SK-N-SH (cell line): Measurements from ENCODE around the gene HSD17B11. TPM values are rescaled to one million over a fixed set of nuclear protein-coding genes. Genes with fewer than 3 reads are reported as not detected.

Experiments used
- CTCF ChIA-PET: fragments of 300-600, 350-600 bp; formaldehyde crosslinking; extraction: SDS; loops from one replicate; lab custom pipeline; 2021; lab: Yijun Ruan, JAX
- POLR2A ChIA-PET: fragments of 350-600 bp; sonication (Branson Sonifier 250); formaldehyde crosslinking; extraction: SDS; loops from one replicate; lab custom pipeline; 2020; ENCODE audit warnings: antibody characterized with exemption, inconsistent platforms; lab: Yijun Ruan, JAX
- DNase-seq: peaks from one replicate; pipeline ENCODE4 v3.0.0; 2012
- H2AFZ ChIP-seq: fragments of 200-600 bp; sonication (generic); 2 replicates; pipeline ENCODE4 v1.8.1; 2016; ENCODE audit warnings: antibody characterized with exemption, mild to moderate bottlenecking, low read depth
- H3F3A ChIP-seq: fragments of 200-600 bp; sonication (generic); replicated peaks from 2 replicates; pipeline ENCODE3; 2016; ENCODE audit warnings: antibody characterized with exemption, mild to moderate bottlenecking; ENCODE audit not compliant: insufficient read depth
- H3K27ac ChIP-seq, 2 experiments: fragments of 200-500 bp in 1 of 2; fragments of 200-600 bp in 1 of 2; sonication (Bioruptor generic) in 1 of 2; sonication (generic), shearing (Covaris generic) in 1 of 2; 2 replicates each; pipeline versions ENCODE4 v1.5.1 to v1.6.1; 2014 to 2016; ENCODE audit warnings: low read depth in 2 of 2, inconsistent platforms in 1 of 2, low read length in 1 of 2, mild to moderate bottlenecking in 1 of 2, mixed read lengths in 1 of 2
- H3K27me3 ChIP-seq: fragments of 200-600 bp; sonication (generic), shearing (Covaris generic); 2 replicates; pipeline ENCODE4 v1.6.1; 2016; ENCODE audit warnings: mixed run types; ENCODE audit not compliant: insufficient read depth
- H3K36me3 ChIP-seq, 2 experiments: fragments of 200-500 bp in 1 of 2; fragments of 200-600 bp in 1 of 2; sonication (Bioruptor generic) in 1 of 2; sonication (generic) in 1 of 2; replicated peaks in 1 of 2; 2 replicates each; pipeline versions ENCODE3 to v1.5.1; 2014 to 2016; ENCODE audit warnings: low read length in 1 of 2, mild to moderate bottlenecking in 1 of 2; ENCODE audit not compliant: insufficient read depth in 2 of 2, control insufficient read depth in 1 of 2
- H3K4me1 ChIP-seq, 2 experiments: fragments of 200-500 bp in 1 of 2; fragments of 200-600 bp in 1 of 2; sonication (Bioruptor generic) in 1 of 2; sonication (generic), shearing (Covaris generic) in 1 of 2; 2 replicates each; pipeline versions ENCODE4 v1.5.1 to v1.6.1; 2014 to 2016; ENCODE audit warnings: low read depth in 1 of 2, low read length in 1 of 2, mixed run types in 1 of 2; ENCODE audit not compliant: insufficient read depth in 2 of 2, control insufficient read depth in 1 of 2
- H3K4me2 ChIP-seq: fragments of 200-600 bp; sonication (generic), shearing (Covaris generic); 2 replicates; pipeline ENCODE4 v1.6.1; 2017; ENCODE audit warnings: mixed run types
- H3K4me3 ChIP-seq, 2 experiments: fragments of 200-500 bp in 1 of 2; fragments of 200-600 bp in 1 of 2; sonication (Bioruptor generic) in 1 of 2; sonication (generic), shearing (Covaris generic) in 1 of 2; 2 replicates each; pipeline versions ENCODE4 v1.5.1 to v1.8.1; 2014 to 2016; ENCODE audit warnings: low read depth in 2 of 2, inconsistent platforms in 1 of 2, low read length in 1 of 2, mild to moderate bottlenecking in 1 of 2, mixed read lengths in 1 of 2, moderate library complexity in 1 of 2
- H3K79me2 ChIP-seq: fragments of 200-600 bp; sonication (generic); 2 replicates; pipeline ENCODE4 v1.8.1; 2017; ENCODE audit warnings: mild to moderate bottlenecking; ENCODE audit not compliant: insufficient read depth
- H3K9ac ChIP-seq: fragments of 200-600 bp; sonication (generic); 2 replicates; pipeline ENCODE4 v1.6.1; 2017; ENCODE audit warnings: mixed run types
- H3K9me2 ChIP-seq: fragments of 200-600 bp; sonication (generic); 2 replicates; pipeline ENCODE4 v1.6.1; 2017; ENCODE audit warnings: mixed run types
- H3K9me3 ChIP-seq: fragments of 200-600 bp; sonication (generic); 2 replicates; pipeline ENCODE4 v1.6.1; 2017; ENCODE audit warnings: mixed run types, mild to moderate bottlenecking, moderate library complexity
- H4K20me1 ChIP-seq: fragments of 200-600 bp; sonication (generic); 2 replicates; pipeline ENCODE4 v1.6.1; 2017; ENCODE audit warnings: mild to moderate bottlenecking, mixed run types; ENCODE audit not compliant: insufficient read depth
- CHD2 ChIP-seq: fragments of 150-350 bp; IDR thresholded peaks from 2 replicates; pipeline ENCODE4 v1.6.1; 2018; ENCODE audit warnings: low read length; ENCODE audit not compliant: partially characterized antibody
- ELF1 ChIP-seq: IDR thresholded peaks from 2 replicates; pipeline ENCODE4 v1.4.0; 2012
- EZH2phosphoT487 ChIP-seq: fragments of 200-600 bp; sonication (generic); IDR thresholded peaks from 2 replicates; pipeline ENCODE4 v1.6.1; 2017; ENCODE audit warnings: low read depth, mixed run types, mild to moderate bottlenecking, antibody characterized with exemption, moderate library complexity, borderline replicate concordance
- FOSL2 ChIP-seq: IDR thresholded peaks from 2 replicates; pipeline ENCODE4 v1.4.0; 2012; ENCODE audit warnings: low read depth, mild to moderate bottlenecking, moderate library complexity, borderline replicate concordance
- GATA2 ChIP-seq: sonication (generic); formaldehyde crosslinking; IDR thresholded peaks from 2 replicates; pipeline ENCODE4 v1.5.0; 2020; ENCODE audit warnings: mild to moderate bottlenecking, missing genetic modification reagents
- NFIC ChIP-seq: IDR thresholded peaks from 2 replicates; pipeline ENCODE4 v1.4.0; 2012; ENCODE audit warnings: borderline replicate concordance
- POLR2AphosphoS5 ChIP-seq: IDR thresholded peaks from 2 replicates; pipeline ENCODE4 v1.6.1; 2012; ENCODE audit warnings: low read depth, low read length
- REST ChIP-seq: IDR thresholded peaks from 2 replicates; pipeline ENCODE4 v1.6.1; 2012; ENCODE audit warnings: mild to moderate bottlenecking, low read depth, low read length, moderate library complexity
- SIN3A ChIP-seq: IDR thresholded peaks from 2 replicates; pipeline ENCODE4 v1.6.1; 2012; ENCODE audit warnings: low read depth, mild to moderate bottlenecking, low read length, moderate library complexity, borderline replicate concordance
- TCF12 ChIP-seq: IDR thresholded peaks from 2 replicates; pipeline ENCODE4 v1.4.0; 2012
- TEAD4 ChIP-seq: IDR thresholded peaks from 2 replicates; pipeline ENCODE4 v1.4.0; 2012; ENCODE audit warnings: mild to moderate bottlenecking, borderline replicate concordance; ENCODE audit not compliant: insufficient read depth
- USF2 ChIP-seq: fragments of 150-350 bp; IDR thresholded peaks from 2 replicates; pipeline ENCODE4 v1.6.1; 2017; ENCODE audit warnings: antibody characterized with exemption, low read length, low read depth, borderline replicate concordance
- WGBS: methylation state at CpG from one replicate; pipeline ENCODE4 v1.1.6; 2017; ENCODE audit warnings: low lambda C conversion rate; 5-methylcytosine and 5-hydroxymethylcytosine counted together
- polyA plus RNA-seq, 3 experiments: library from polyadenylated mRNA; depleted of rRNA; stranded (reverse); fragments of >200 nt; gene quantifications; 2 replicates each; pipeline ENCODE4 v1.2.3, GENCODE V29; 2012
- TF ChIP-seq, protein P1 (sequence below): IDR thresholded peaks from 2 replicates; pipeline ENCODE4 v1.4.0; 2012; ENCODE audit warnings: low read depth

The HSD17B11 gene
- polyA plus RNA-seq, 1 of the 3 experiments (the other 2 are of a cell fraction): 13.2 TPM

DNA sequence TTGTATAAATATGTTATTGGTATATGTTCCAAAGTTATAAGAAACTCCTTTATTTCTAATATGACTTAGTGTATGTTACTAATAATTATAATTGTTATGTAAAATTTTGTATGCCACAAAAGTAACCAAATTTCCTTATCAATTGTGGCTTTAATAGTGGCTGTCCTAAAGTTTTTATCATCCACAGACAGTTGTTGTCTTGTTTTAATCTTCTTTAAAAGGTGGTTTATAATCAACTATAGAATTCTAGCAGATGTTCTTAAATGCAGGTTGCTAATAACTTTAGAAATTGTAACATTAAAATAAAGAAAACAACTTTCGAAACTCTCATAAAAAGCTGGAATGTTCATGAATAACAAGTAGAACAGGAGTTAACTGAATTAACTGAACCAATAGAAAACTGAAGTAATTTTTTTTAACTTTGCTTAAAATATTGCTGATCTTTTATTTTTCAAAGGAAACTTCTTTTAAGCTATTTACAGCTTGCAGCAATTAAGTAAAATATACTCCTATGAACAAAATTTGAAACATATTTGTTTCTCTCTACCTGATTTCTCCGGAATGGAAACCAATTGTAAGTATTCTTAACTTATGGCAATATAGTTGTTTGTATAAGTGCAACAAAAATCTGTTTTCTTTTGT lies 24.3 kb downstream of the HSD17B11 start:
- Histone ChIP-seq H3K27me3 (no peaks in the 10 kb centered on the region), H3K4me1 (no peaks in the 10 kb centered on the region), H3F3A (no peaks in the 10 kb centered on the region), H4K20me1 (no peaks in the 10 kb centered on the region), H3K36me3 (peaks cover 43 to 69% of the 10 kb centered on the region in 2 experiments), H3K4me3 (no peak overlapping the region), H3K9me3 (no peaks in the 10 kb centered on the region), H3K9me2 (no peaks in the 10 kb centered on the region), H2AFZ (no peak overlapping the region)
- 95% methylated on average over 2 of the region's 2 CpGs for WGBS
- CTCF ChIA-PET: interaction anchor here (2.5 kb wide), 1 partner anchor 9 kb away, joined by 13 read pairs; no protein-coding TSS in a partner anchor
- DNase-seq: no peak
- TF ChIP-seq TCF12: no peak
- TF ChIP-seq ELF1: no peak
- no peak for TF ChIP-seq NFIC
- TF ChIP-seq TEAD4: no peak
- TF ChIP-seq, protein P1, sequence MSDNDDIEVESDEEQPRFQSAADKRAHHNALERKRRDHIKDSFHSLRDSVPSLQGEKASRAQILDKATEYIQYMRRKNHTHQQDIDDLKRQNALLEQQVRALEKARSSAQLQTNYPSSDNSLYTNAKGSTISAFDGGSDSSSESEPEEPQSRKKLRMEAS: no peak
- no peak for TF ChIP-seq EZH2phosphoT487
- TF ChIP-seq USF2: no peak
- TF ChIP-seq FOSL2: no peak
- no peak for TF ChIP-seq CHD2
- no peak for TF ChIP-seq REST
- no peak for TF ChIP-seq SIN3A
- TF ChIP-seq POLR2AphosphoS5: no peak
- TF ChIP-seq GATA2 (CRISPR knock-in tag): no peak
- TF ChIP-seq, all 33 proteins: peak for 0
- no peaks in the 10 kb centered on the region for H3K79me2 ChIP-seq
- POLR2A ChIA-PET: no interaction called here
- H3K9ac ChIP-seq: no peak overlapping the region
- H3K27ac ChIP-seq: no peak overlapping the region
- no peak overlapping the region for H3K4me2 ChIP-seq
